Measurements from ENCODE around the gene ADAMTS12. TPM values are rescaled to one million over a fixed set of nuclear protein-coding genes. Genes with fewer than 3 reads are reported as not detected.
A peak's percentile ranks its signal among the peaks of the same experiment; 100 is the strongest.

ADAMTS12 gene
- total RNA-seq, 3 donors from 2014 or later, result 4.4 to 17.4 (median 15.0) TPM

DNA sequence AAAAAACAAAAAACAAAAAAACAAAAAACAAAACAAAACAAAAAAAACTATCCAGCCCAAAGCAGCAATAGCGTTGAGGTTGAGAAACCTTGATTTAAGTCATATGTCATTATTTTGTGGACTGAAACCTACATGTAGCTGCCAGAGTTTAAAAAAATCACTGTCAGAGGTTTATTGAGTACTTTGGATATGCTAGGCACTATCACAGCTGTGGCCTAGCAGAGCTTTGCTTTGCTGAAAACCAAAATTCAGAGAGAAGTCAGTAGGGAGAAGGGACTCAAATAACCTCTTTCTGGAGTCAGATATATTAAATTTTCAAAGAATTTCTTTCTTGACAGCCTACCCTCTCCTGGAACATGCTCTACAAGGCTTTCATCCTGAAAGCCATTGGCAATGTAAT is 299.5 kb downstream of the ADAMTS12 start:
- intact Hi-C loops (cut with DNase I; ENCODE audit: low total_unique reads), result no loop called here
- H3K27ac ChIP-seq, result no peak overlapping the region
- no peaks in the 10 kb centered on the region for H3K4me1 ChIP-seq
- no peak overlapping the region for H3K4me3 ChIP-seq
- H3K27me3 ChIP-seq, result no peaks in the 10 kb centered on the region
- H3K9me3 ChIP-seq, result no peaks in the 10 kb centered on the region
- TF ChIP-seq, protein P1, sequence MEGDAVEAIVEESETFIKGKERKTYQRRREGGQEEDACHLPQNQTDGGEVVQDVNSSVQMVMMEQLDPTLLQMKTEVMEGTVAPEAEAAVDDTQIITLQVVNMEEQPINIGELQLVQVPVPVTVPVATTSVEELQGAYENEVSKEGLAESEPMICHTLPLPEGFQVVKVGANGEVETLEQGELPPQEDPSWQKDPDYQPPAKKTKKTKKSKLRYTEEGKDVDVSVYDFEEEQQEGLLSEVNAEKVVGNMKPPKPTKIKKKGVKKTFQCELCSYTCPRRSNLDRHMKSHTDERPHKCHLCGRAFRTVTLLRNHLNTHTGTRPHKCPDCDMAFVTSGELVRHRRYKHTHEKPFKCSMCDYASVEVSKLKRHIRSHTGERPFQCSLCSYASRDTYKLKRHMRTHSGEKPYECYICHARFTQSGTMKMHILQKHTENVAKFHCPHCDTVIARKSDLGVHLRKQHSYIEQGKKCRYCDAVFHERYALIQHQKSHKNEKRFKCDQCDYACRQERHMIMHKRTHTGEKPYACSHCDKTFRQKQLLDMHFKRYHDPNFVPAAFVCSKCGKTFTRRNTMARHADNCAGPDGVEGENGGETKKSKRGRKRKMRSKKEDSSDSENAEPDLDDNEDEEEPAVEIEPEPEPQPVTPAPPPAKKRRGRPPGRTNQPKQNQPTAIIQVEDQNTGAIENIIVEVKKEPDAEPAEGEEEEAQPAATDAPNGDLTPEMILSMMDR (IDR thresholded peaks at IDR 0.05), result no peak
- no peak for TF ChIP-seq POLR2AphosphoS5 (IDR thresholded peaks at IDR 0.05)
- TF ChIP-seq POLR2A (IDR thresholded peaks at IDR 0.05), result no peak
- no peak for DNase-seq (ENCODE audit: low spot score in 2 of 2)
- no peaks in the 10 kb centered on the region for H3K36me3 ChIP-seq

DNA sequence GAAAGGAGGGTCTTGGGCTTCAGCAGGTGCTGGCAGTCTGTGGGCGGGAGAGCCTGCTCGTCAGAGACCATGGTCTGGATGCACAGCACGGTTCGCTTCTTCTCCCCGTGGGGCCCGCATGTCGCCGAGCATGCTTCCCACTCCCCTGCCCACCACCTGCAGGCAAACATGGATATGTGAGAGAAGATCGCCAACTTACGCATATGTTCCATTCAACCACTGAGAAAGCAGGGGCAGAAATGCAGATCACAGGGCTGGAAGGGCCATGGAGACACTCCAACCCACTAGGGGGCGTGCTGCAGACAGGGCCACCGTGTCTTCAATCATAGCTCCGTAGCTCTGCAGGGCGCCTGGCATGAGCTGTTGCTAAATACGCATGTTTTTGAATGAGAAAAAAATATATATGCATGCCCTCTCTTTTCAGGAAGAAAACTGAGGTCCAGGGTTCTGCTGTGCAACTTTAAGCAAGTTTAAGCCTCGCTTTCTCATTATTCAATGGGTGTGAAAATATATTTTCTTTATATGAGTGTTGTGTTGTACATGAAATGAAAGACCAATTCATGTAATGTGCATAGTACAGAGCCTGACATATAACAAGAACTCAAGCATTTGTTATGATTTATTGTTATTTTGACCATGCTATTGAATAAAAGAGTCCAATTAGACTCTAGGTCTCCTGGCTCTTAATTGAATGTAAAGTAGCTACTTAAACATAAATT is 303.0 kb downstream of the ADAMTS12 start:
- Histone ChIP-seq H3K27ac (no peak overlapping the region), H3K27me3 (no peaks in the 10 kb centered on the region), H3K9me3 (no peaks in the 10 kb centered on the region), H3K36me3 (no peaks in the 10 kb centered on the region), H3K4me1 (no peaks in the 10 kb centered on the region), H3K4me3 (no peak overlapping the region)
- DNase-seq (ENCODE audit: low spot score in 2 of 2), result no peak
- TF ChIP-seq, protein P1 (IDR thresholded peaks at IDR 0.05), result peak in 1 of 3 donors; percentile 17
- TF ChIP-seq POLR2AphosphoS5 (IDR thresholded peaks at IDR 0.05), result no peak
- no peak for TF ChIP-seq POLR2A (IDR thresholded peaks at IDR 0.05)
- intact Hi-C loops (cut with DNase I; ENCODE audit: low total_unique reads), result no loop called here

DNA sequence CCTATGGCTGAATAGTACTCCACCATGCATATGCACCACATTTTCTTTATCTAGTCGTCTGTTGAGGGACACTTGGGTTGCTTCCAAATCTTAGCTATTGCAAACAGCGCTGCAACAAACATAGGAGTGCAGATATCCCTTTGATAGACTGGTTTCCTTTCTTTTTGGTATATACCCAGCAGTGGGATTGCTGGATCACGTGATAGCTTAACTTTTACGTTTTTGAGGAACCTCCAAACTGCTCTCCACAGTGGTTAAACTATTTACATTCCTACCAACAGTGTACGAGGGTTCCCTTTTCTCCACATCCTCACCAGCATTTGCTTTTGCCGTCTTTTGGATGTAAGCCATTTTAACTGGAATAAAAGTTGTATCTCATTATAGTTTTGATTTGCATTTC is 308.5 kb downstream of the ADAMTS12 start:
- TF ChIP-seq, protein P1 (IDR thresholded peaks at IDR 0.05), result no peak
- TF ChIP-seq POLR2AphosphoS5 (IDR thresholded peaks at IDR 0.05), result no peak
- TF ChIP-seq POLR2A (IDR thresholded peaks at IDR 0.05), result no peak
- Histone ChIP-seq H3K36me3 (no peaks in the 10 kb centered on the region), H3K9me3 (no peaks in the 10 kb centered on the region), H3K4me3 (no peak overlapping the region), H3K4me1 (no peaks in the 10 kb centered on the region), H3K27ac (no peak overlapping the region), H3K27me3 (no peaks in the 10 kb centered on the region)
- no peak for DNase-seq (ENCODE audit: low spot score in 2 of 2)
- intact Hi-C loops (cut with DNase I; ENCODE audit: low total_unique reads), result no loop called here

DNA sequence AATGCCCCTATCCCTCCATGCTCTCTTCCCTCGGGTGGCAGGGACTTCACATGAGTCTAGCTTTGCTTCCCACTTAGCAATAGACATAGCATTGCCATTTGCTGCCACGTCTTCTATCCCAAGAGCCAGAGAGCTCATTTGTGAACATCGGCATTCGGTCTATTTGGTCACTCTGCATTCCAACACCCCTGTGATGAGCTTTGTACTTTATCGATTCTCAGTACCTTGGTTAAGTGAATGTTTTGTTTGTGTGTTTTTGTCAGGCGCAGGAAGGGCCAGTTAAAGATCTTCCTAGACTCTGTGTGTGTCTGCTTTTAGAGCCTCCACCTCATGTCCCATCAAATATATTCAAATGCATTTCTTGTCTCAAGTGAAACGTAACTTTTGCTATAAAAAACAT is 309.4 kb downstream of the ADAMTS12 start:
- Histone ChIP-seq H3K4me1 (no peaks in the 10 kb centered on the region), H3K27me3 (no peaks in the 10 kb centered on the region), H3K4me3 (no peak overlapping the region), H3K36me3 (no peaks in the 10 kb centered on the region), H3K9me3 (no peaks in the 10 kb centered on the region), H3K27ac (no peak overlapping the region)
- TF ChIP-seq, protein P1 (IDR thresholded peaks at IDR 0.05), result no peak
- TF ChIP-seq POLR2A (IDR thresholded peaks at IDR 0.05), result no peak
- TF ChIP-seq POLR2AphosphoS5 (IDR thresholded peaks at IDR 0.05), result no peak
- intact Hi-C loops (cut with DNase I; ENCODE audit: low total_unique reads), result no loop called here
- no peak for DNase-seq (ENCODE audit: low spot score in 2 of 2)

DNA sequence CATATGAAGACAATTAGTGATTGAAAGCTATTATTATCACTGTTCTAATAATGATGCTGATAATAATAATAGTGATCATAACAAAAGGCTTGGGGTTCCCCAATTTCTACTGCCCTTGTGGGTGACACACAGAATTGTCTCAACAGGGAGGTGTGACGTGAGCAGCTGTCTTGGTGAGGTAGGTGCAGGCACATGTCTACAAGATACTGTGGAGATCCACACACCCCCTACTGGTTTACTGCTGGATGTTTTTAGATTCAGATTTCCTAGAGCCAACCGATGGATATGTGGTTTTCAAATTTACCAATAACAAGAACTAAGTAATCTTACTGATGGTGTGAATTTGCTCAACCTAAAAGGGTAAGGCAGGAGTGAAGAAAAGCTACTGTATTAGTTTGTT is 312.0 kb downstream of the ADAMTS12 start:
- intact Hi-C loops (cut with DNase I; ENCODE audit: low total_unique reads), result no loop called here
- DNase-seq (ENCODE audit: low spot score in 2 of 2), result no peak
- no peak overlapping the region for H3K27ac ChIP-seq
- TF ChIP-seq POLR2A (IDR thresholded peaks at IDR 0.05), result no peak
- TF ChIP-seq POLR2AphosphoS5 (IDR thresholded peaks at IDR 0.05), result no peak
- TF ChIP-seq, protein P1 (IDR thresholded peaks at IDR 0.05), result no peak
- no peak overlapping the region for H3K4me3 ChIP-seq
- H3K36me3 ChIP-seq, result no peaks in the 10 kb centered on the region
- H3K9me3 ChIP-seq, result no peaks in the 10 kb centered on the region
- no peaks in the 10 kb centered on the region for H3K4me1 ChIP-seq
- H3K27me3 ChIP-seq, result no peaks in the 10 kb centered on the region
